Activated T-cell treated with anti-CD3 and anti-CD28 coated beads, Interleukin-2, amount 50 U/mL, for 72 hours (primary cell): ENCODE measurements around the gene TBL1X. TPM values are rescaled to one million over a fixed set of nuclear protein-coding genes. Genes with fewer than 3 reads are reported as not detected.
"Not testable (repeated sequence)": the region's sequence is repeated elsewhere in the genome, so short reads cannot be mapped to it uniquely, and the experiment has no call there.

ENCODE experiments used
- ATAC-seq, 2 donors: fragments of 150-1000 bp; cut with Tn5 transposase; replicated peaks in 1 of 2; 2 replicates each; pipeline ENCODE4 v1.10.0; 2021; ENCODE audit warnings: moderate library complexity in 2 of 2, mild to moderate bottlenecking in 1 of 2
- DNase-seq, 2 donors: peaks; one replicate each; pipeline ENCODE4 v3.0.0; 2021 to 2022; ENCODE audit warnings: mixed read lengths in 1 of 2
- H3K27ac Mint-ChIP-seq: one replicate; pipeline ENCODE4 v1.8.0; 2022; ENCODE audit warnings: mild to moderate bottlenecking, moderate library complexity, mixed read lengths
- H3K27me3 Mint-ChIP-seq: one replicate; pipeline ENCODE4 v1.8.0; 2022; ENCODE audit warnings: low read depth, mixed read lengths
- H3K36me3 Mint-ChIP-seq, 2 donors: one replicate each; pipeline ENCODE4 v1.8.0; 2022; ENCODE audit warnings: mixed read lengths in 2 of 2, mild to moderate bottlenecking in 1 of 2; ENCODE audit not compliant: insufficient read depth in 2 of 2
- H3K4me1 Mint-ChIP-seq: one replicate; pipeline ENCODE4 v1.8.0; 2022; ENCODE audit warnings: low read depth, mixed read lengths
- H3K4me3 Mint-ChIP-seq, 2 donors: one replicate each; pipeline ENCODE4 v1.8.0; 2022; ENCODE audit warnings: mild to moderate bottlenecking in 2 of 2, mixed read lengths in 2 of 2, moderate library complexity in 2 of 2
- H3K9me3 Mint-ChIP-seq, 2 donors: one replicate each; pipeline ENCODE4 v1.8.0; 2022; ENCODE audit warnings: mixed read lengths in 2 of 2
- total RNA-seq, 2 donors: library from RNA; stranded (reverse); gene quantifications; one replicate each; pipeline ENCODE4 v1.2.3, GENCODE V29; 2022

The TBL1X gene
- total RNA-seq, 2 donors from 2014 or later, result 52.8 to 55.1 TPM

- peaks cover 27% of the 10 kb centered on the region for H3K4me1 Mint-ChIP-seq
- no peak for ATAC-seq
- H3K36me3 Mint-ChIP-seq, result peaks cover 3 to 4% of the 10 kb centered on the region in 2 donors
- no peak overlapping the region for H3K4me3 Mint-ChIP-seq
- H3K27ac Mint-ChIP-seq, result no peak overlapping the region
- peaks cover 0 to 1% of the 10 kb centered on the region in 2 donors for H3K9me3 Mint-ChIP-seq
- H3K27me3 Mint-ChIP-seq, result no peaks in the 10 kb centered on the region
- DNase-seq, result no peak
These were observed 70.2 kb downstream of the TBL1X start for GRCh38 chrX:9535101-9535500.

- DNase-seq, H3K36me3 Mint-ChIP-seq, H3K4me3 Mint-ChIP-seq, H3K27ac Mint-ChIP-seq, H3K27me3 Mint-ChIP-seq, ATAC-seq, H3K9me3 Mint-ChIP-seq: not testable (repeated sequence)
- H3K4me1 Mint-ChIP-seq, result peaks cover 17% of the 10 kb centered on the region
These were observed 71.3 kb downstream of the TBL1X start for GRCh38 chrX:9536156-9536555.

- DNase-seq, result no peak
- H3K4me1 Mint-ChIP-seq, result peaks cover 17% of the 10 kb centered on the region
- H3K4me3 Mint-ChIP-seq, result no peak overlapping the region
These were observed 72.9 kb downstream of the TBL1X start for GRCh38 chrX:9537781-9538180.

GRCh38 chrX:9538544-9539045, 73.7 kb downstream of the TBL1X start:
- H3K4me3 Mint-ChIP-seq, result no peak overlapping the region
- H3K4me1 Mint-ChIP-seq, result peaks cover 17% of the 10 kb centered on the region
- H3K9me3 Mint-ChIP-seq, result peaks cover 0 to 1% of the 10 kb centered on the region in 2 donors
- no peaks in the 10 kb centered on the region for H3K27me3 Mint-ChIP-seq
- ATAC-seq, result no peak
- DNase-seq, result no peak
- H3K36me3 Mint-ChIP-seq, result peaks cover 3 to 5% of the 10 kb centered on the region in 2 donors
- H3K27ac Mint-ChIP-seq, result no peak overlapping the region

More at GRCh38 chrX:9537781-9538180, 72.9 kb downstream of the TBL1X start:
- no peak for ATAC-seq
- Mint-ChIP-seq H3K27me3 (no peaks in the 10 kb centered on the region), H3K27ac (no peak overlapping the region), H3K9me3 (peaks cover 0 to 1% of the 10 kb centered on the region in 2 donors), H3K36me3 (peaks cover 3 to 4% of the 10 kb centered on the region in 2 donors)

GRCh38 chrX:9539605-9540387, 74.9 kb downstream of the TBL1X start:
- Mint-ChIP-seq H3K4me1 (peaks cover 14% of the 10 kb centered on the region), H3K36me3 (peaks cover 3 to 7% of the 10 kb centered on the region in 2 donors)
- no peak for ATAC-seq

GRCh38 chrX:9542106-9542760, 77.4 kb downstream of the TBL1X start:
- Mint-ChIP-seq H3K9me3 (peaks cover 0 to 1% of the 10 kb centered on the region in 2 donors), H3K4me1 (peaks cover 6% of the 10 kb centered on the region), H3K27me3 (no peaks in the 10 kb centered on the region), H3K36me3 (peaks cover 3 to 9% of the 10 kb centered on the region in 2 donors), H3K27ac (no peak overlapping the region), H3K4me3 (no peak overlapping the region)
- ATAC-seq (no peak), DNase-seq (no peak)

More at GRCh38 chrX:9539605-9540387, 74.9 kb downstream of the TBL1X start:
- H3K4me3 Mint-ChIP-seq, result no peak overlapping the region
- no peaks in the 10 kb centered on the region for H3K27me3 Mint-ChIP-seq
- H3K9me3 Mint-ChIP-seq, result peaks cover 0 to 1% of the 10 kb centered on the region in 2 donors
- peak overlapping the region; percentile 8 for H3K27ac Mint-ChIP-seq
- no peak for DNase-seq

GRCh38 chrX:9542761-9543111, 77.9 kb downstream of the TBL1X start:
- H3K36me3 Mint-ChIP-seq, result peaks cover 0 to 6% of the 10 kb centered on the region in 2 donors
- H3K4me1 Mint-ChIP-seq, result peaks cover 6% of the 10 kb centered on the region
- no peak overlapping the region for H3K4me3 Mint-ChIP-seq
- H3K27ac Mint-ChIP-seq, result no peak overlapping the region
- no peaks in the 10 kb centered on the region for H3K27me3 Mint-ChIP-seq
- no peaks in the 10 kb centered on the region for H3K9me3 Mint-ChIP-seq
- ATAC-seq (no peak), DNase-seq (no peak)

- Mint-ChIP-seq H3K4me1 (peaks cover 4% of the 10 kb centered on the region), H3K27me3 (no peaks in the 10 kb centered on the region), H3K36me3 (peaks cover 0 to 5% of the 10 kb centered on the region in 2 donors), H3K9me3 (peaks cover 0 to 2% of the 10 kb centered on the region in 2 donors), H3K27ac (no peak overlapping the region), H3K4me3 (no peak overlapping the region)
- DNase-seq, result no peak
- no peak for ATAC-seq
These were observed 90.5 kb downstream of the TBL1X start for GRCh38 chrX:9555354-9555753.

- DNase-seq (no peak), ATAC-seq (no peak)
- H3K9me3 Mint-ChIP-seq, result peaks cover 0 to 2% of the 10 kb centered on the region in 2 donors
- H3K27ac Mint-ChIP-seq, result no peak overlapping the region
- no peak overlapping the region for H3K4me3 Mint-ChIP-seq
- peaks cover 13% of the 10 kb centered on the region for H3K4me1 Mint-ChIP-seq
- peaks cover 0 to 5% of the 10 kb centered on the region in 2 donors for H3K36me3 Mint-ChIP-seq
- H3K27me3 Mint-ChIP-seq, result no peaks in the 10 kb centered on the region
These were observed 92.2 kb downstream of the TBL1X start for GRCh38 chrX:9557091-9557490.

- ATAC-seq (no peak), DNase-seq (no peak)
- no peak overlapping the region for H3K4me3 Mint-ChIP-seq
- no peaks in the 10 kb centered on the region for H3K27me3 Mint-ChIP-seq
- peaks cover 0 to 2% of the 10 kb centered on the region in 2 donors for H3K9me3 Mint-ChIP-seq
- peaks cover 0 to 5% of the 10 kb centered on the region in 2 donors for H3K36me3 Mint-ChIP-seq
- no peak overlapping the region for H3K27ac Mint-ChIP-seq
- H3K4me1 Mint-ChIP-seq, result peaks cover 13% of the 10 kb centered on the region
These were observed 92.7 kb downstream of the TBL1X start for GRCh38 chrX:9557521-9557920.

GRCh38 chrX:9558615-9559014, 93.8 kb downstream of the TBL1X start:
- H3K36me3 Mint-ChIP-seq, result peaks cover 0 to 3% of the 10 kb centered on the region in 2 donors
- no peak overlapping the region for H3K4me3 Mint-ChIP-seq

GRCh38 chrX:9560219-9560618, 95.4 kb downstream of the TBL1X start:
- no peaks in the 10 kb centered on the region for H3K27me3 Mint-ChIP-seq
- H3K27ac Mint-ChIP-seq, result no peak overlapping the region
- H3K4me1 Mint-ChIP-seq, result peaks cover 20% of the 10 kb centered on the region
- H3K36me3 Mint-ChIP-seq, result peaks cover 2 to 6% of the 10 kb centered on the region in 2 donors
- ATAC-seq (no peak), DNase-seq (no peak)
- H3K9me3 Mint-ChIP-seq, result no peaks in the 10 kb centered on the region
- H3K4me3 Mint-ChIP-seq, result no peak overlapping the region

More at GRCh38 chrX:9558615-9559014, 93.8 kb downstream of the TBL1X start:
- peaks cover 13% of the 10 kb centered on the region for H3K4me1 Mint-ChIP-seq
- H3K27ac Mint-ChIP-seq, result no peak overlapping the region
- H3K9me3 Mint-ChIP-seq, result no peaks in the 10 kb centered on the region
- no peak for DNase-seq
- no peaks in the 10 kb centered on the region for H3K27me3 Mint-ChIP-seq
- no peak for ATAC-seq

- H3K4me3 Mint-ChIP-seq, result no peak overlapping the region
- no peaks in the 10 kb centered on the region for H3K9me3 Mint-ChIP-seq
- H3K27ac Mint-ChIP-seq, result no peak overlapping the region
- H3K4me1 Mint-ChIP-seq, result peaks cover 27% of the 10 kb centered on the region
- DNase-seq (no peak), ATAC-seq (no peak)
- H3K27me3 Mint-ChIP-seq, result no peaks in the 10 kb centered on the region
- peaks cover 2 to 6% of the 10 kb centered on the region in 2 donors for H3K36me3 Mint-ChIP-seq
These were observed 96.3 kb downstream of the TBL1X start for GRCh38 chrX:9561199-9561598.
